DMS114 treated with DMSO at 0.1 percent for 48 hours (cell line): ENCODE measurements around the gene INTS11.

Experiments
- DNase-seq: peaks from one replicate; lab custom pipeline; 2025; ENCODE audit not compliant: unreplicated experiment; lab: John Stamatoyannopoulos, UW

Gene INTS11

DNA sequence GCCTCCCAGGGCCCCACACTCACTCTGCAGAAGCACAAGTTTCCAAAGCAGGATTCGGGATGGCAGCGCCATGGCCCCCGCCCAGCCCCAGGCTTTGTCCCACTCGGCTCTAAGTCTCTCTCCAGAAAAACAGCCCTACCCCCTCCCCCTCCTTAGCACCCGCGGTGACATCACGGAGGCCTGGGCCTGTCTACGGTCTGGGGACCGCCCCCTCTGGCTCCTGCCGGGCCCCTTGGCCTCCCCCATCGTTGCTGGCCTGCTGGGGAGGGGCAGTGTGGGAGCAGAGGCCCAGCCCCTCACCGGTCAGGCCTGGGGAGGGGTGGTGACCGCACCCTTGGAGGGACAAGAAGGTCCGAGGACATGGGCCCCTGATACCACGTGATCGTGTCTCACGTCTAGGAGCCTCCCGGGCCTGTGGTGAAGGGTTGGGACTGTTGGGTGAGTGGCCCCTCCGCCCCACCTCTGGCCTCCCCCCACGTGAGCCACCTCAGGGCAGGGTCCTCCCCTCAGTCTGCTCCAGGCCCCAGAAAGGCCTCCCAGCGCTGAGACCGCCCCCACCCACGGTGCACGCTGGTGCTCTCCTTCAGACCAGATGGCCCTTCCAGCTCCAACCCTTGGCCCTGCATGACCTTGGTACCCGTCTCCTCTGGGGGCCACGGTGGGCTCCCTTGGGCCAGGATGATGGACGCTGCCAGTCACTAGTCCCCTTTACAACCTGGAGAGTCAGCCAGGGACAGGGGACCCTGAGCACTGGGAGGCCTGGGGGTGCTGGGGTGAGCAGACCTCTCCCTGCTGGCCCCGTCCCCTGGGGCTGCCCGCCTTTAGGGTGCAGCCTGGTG, 34.2 kb upstream of the INTS11 start, which contains the start of gene MXRA8:
Gene MXRA8, minus strand, starts transcription at position 123 of the 839 bp plus-strand sequence. Its CDS starts 51 bp downstream, at position 72.
- no peak for DNase-seq

GRCh38 chr1:1357871-1358432, 33.5 kb upstream of the INTS11 start:
- DNase-seq = no peak

- no peak for DNase-seq
Measured at GRCh38 chr1:1356796-1357401, 32.4 kb upstream of the INTS11 start.

GRCh38 chr1:1356166-1356795, 31.8 kb upstream of the INTS11 start:
- no peak for DNase-seq

GRCh38 chr1:1355416-1355815, 31.0 kb upstream of the INTS11 start:
- DNase-seq = no peak

DNA sequence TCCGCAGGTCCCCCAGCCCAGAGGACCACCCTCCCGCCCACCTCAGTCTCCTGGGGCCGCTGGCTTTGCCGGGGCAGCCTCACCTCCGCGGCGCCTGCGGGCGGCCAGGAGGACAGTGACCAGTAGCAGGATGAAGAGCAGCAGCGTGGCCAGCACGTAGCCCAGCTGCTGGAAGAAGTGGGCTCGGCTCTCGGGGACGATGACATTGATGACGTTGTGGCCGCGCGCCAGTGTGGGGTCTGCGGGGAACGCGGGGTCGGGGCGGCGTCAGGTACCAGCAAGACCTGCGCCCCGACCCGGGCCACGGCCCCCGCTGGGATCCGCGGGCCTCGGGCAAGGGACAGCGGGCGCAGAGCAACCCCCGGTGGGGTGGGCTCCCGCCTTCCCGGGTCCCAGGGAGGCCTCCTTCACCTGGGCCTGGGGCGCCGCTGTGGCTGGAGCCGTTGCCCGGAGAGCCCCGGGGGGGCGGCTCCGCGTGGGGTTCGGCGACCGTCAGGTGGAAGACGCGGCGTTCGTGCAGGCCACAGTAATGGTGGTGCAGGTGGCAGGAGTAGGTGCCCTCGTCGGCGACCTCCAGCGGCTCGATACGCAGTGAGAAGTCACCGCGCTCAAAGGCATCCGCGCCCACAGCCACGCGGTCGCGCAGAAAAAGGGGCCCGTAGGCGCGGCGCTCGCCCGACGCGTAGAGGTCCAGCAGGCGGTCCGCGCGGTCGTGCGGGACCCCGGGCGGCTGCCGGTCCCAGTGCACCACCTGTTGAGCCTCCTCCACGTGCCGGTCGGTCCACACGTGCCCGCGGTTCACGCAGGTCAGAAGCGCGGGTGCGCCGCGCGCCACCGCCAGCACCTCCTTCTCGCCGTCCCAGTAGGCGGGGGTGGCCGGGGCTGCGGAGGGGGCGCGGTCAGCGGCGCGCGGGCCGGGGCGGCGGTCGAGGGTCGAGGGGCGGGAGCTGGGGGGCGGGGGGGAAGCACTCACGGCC, 30.1 kb upstream of the INTS11 start:
- no peak for DNase-seq

GRCh38 chr1:1353389-1354151, 29.1 kb upstream of the INTS11 start:
- no peak for DNase-seq

DNA sequence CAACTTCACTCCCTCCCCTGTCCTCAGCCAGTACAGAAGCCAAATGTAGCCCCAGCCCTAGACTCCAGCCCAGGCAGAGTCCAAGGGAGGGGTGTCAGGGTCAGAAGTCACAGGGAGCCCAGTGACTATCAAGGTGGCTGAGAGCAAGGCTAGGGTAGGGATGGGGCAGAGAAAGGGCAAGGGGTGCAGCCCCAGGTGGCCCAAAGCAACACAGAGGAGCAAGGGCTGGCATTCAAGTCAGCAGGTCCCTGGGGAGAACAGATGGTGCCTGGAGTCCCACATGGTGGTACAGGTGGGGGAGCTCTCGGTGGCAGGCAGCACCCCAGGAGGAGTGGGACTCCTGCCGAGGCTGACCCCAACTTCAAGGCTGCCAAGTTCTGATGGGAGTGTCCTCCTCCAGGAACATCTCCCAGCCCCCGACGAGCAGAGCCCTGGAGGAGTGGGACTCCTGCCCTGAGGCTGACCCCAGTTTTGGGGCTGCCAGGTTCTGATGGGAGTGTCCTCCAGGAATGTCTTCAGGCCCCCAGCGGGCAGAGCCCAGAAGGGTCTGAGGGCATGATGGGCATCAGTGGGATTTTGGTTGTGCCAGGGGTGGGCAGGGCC, 28.4 kb upstream of the INTS11 start:
- DNase-seq = no peak

GRCh38 chr1:1351511-1352427, 27.3 kb upstream of the INTS11 start:
- no peak for DNase-seq

GRCh38 chr1:1349256-1350012, 25.0 kb upstream of the INTS11 start, which contains the start of gene DVL1:
TSS of gene DVL1 (minus strand) at chr1:1349418. CDS start at chr1:1349065, 353 bp downstream.
- no peak for DNase-seq

- no peak for DNase-seq
Measured at GRCh38 chr1:1348420-1349255, 24.2 kb upstream of the INTS11 start.

GRCh38 chr1:1347663-1348419, 23.4 kb upstream of the INTS11 start:
- DNase-seq = no peak

GRCh38 chr1:1347026-1347595, 22.7 kb upstream of the INTS11 start:
- no peak for DNase-seq

DNA sequence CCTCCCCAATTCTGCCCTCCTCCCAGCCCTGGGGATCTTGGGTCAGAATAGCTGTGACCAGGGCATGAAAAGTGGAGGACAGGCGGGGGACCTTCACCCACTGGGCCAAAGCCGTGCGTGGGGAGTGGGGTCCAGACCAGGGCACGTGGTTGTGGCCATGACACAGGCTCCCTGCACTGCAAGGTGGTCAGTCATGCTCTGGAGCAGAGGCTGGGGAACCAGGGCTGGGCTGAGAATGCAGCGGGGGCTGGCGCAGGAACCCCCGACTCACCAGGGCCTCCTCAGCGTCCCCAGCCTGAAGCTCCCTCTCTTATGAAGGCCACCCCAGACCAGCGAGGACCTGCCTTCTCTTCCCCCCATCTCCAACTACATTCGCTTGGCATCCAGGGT, 22.0 kb upstream of the INTS11 start:
- no peak for DNase-seq

DNA sequence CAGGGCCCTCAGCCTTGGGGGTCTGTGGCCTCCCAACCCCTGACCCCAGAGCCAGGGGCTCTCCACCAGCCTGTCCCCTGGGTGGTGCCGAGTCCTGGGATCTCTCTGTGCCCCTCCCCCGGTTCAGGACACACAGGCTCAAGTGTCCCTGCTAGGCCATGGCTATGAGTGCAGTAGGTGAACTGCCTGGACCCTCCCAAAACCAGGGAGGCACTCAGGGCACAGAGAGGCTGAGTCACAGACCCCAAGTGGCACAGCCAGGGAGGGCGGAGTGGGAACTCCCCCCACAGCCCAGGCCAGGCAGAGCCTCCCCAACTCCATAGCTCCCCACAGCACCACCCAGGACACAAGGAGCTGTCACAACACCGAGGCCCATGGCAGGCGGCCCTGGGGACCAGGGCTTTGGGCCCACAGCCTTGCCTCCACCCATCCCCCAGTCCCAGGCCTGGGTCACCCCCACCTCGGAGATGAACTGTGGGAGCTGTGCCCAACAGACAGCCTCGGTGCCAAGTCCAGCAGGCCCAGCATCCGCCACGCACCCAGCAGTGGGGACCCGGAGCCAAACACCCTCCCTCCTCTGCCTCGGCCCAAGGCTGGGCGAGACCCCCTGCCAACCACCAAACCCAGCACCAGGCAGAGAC, 21.5 kb upstream of the INTS11 start:
- no peak for DNase-seq
